HCEC 1CT (cell line): Measurements from ENCODE around the gene GAS2.
"Not testable (repeated sequence)": the region's sequence is repeated elsewhere in the genome, so short reads cannot be mapped to it uniquely, and the experiment has no call there.

Experiments used
- DNase-seq: peaks from one replicate; pipeline ENCODE4 v3.0.0-alpha.2; 2017

GAS2 gene

DNA sequence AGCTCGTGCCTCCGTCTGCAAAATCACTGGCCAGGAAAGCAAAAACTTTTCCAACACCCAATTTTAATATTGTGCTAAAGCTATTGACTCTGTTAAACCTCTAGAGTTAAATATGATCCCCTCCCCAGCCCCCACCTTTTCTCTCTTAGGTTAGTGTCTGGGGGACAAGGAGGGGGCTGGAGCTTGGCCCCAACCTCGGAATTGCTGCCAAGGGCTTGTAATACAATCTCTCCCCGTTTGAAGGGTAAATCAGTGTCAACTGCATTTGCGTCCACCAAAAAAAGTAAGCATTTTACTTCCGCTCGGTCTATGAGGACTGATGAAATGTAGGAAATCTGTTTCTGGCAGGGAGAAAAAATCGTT is at the start of gene GAS2:
TSS of gene GAS2 (plus strand) at position 287 of the 363 bp plus-strand sequence. CDS start 8,259 bp downstream, outside the sequence.
- no peak for DNase-seq

DNA sequence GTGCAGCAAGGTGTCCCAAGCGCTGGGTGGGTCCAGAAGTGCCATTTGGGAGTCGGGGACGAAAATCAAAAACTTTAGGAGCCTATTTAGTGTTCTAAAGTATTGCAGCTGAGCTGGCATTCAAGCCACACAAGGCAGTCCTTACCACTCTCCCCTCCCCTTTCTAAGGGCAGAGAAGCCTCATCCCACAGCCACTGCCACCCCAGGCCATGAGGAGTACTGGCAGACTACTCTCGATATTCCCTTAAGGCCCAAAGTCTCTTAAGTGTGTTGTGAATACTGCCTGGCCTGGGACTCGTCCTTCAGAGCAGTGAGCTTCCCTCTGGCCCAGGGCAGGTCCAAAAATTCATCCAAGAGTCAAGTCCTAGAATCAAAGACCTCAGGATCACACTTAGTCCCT is 48.5 kb upstream of the GAS2 start:
- no peak for DNase-seq

DNA sequence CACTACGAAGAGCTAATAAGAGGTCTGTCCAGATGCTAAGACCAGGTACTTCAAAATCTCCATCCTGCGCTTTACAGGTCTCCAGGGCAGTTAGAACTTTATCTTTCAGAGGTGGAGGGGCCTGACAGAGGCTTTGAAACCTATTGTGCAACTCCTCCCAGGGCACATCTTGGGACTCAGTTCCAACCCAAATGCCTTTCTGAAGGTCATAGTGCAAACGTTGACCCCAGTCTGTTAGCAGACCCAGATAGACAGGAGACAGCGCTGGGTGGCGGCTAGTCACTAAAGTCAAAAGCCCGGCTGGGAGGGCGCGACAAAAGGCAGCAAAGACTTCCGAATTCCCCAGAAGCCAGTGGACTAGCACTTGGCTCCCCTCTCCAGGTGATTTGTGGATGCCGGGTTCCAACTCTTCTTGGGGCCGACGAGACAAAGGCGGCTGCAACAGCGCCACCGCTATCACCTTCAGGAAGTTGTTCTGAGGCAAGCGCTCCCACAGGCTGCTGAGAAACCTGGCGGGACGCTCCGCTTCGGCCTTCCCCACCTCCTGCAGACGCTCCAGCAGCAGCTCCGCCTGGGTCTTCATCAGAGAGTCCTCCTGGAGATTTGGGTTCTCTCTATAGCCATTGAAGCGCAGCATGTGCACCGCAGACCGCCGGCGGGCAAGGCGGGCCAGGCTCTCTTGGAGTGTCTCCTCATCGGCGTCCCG is 41.5 kb upstream of the GAS2 start:
- peak; percentile 59 for DNase-seq

DNA sequence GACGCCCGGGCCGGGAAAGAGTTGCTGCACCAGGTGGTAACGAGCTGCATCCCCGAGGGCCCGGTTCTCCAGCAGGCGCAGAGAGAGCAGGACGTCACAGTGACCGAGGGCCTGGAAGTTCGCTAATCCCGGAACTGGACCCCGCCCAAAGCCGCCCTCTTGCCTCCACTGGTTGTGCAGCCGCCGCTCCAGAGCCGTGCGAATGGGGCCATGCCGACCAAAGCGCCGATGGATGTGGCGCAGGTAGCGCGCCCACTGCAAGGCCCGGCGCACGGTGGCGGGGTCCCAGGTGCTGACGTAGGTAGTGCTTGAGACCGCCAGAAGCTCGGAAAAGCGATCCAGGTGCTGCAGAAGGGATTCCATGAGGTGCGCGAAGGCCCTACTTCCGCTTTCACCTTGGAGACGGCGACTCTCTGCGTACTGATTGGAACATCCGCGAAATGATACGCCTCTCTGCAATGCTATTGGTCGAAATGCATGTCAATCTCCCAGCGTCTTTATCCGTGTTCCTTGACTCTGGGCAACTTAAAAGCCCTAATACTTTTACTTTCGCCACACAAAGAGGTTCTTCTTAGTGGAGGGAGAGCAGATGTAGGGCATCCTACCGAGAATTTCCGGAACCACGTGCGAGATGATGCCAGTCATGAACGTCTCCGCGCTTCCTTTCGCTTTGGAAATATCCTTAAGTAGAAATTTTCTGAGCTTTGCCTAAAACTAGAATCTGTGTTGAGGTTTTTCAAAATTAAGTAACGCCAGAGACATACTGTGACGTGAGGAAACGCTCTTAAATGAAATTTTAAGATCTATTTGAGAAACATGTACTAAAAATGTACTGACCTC is 40.7 kb upstream of the GAS2 start, which contains the start of gene FANCF:
TSS of gene FANCF (minus strand) at position 376 of the 840 bp plus-strand sequence. CDS start at position 363, 13 bp downstream.
- peak; percentile 95 for DNase-seq

DNA sequence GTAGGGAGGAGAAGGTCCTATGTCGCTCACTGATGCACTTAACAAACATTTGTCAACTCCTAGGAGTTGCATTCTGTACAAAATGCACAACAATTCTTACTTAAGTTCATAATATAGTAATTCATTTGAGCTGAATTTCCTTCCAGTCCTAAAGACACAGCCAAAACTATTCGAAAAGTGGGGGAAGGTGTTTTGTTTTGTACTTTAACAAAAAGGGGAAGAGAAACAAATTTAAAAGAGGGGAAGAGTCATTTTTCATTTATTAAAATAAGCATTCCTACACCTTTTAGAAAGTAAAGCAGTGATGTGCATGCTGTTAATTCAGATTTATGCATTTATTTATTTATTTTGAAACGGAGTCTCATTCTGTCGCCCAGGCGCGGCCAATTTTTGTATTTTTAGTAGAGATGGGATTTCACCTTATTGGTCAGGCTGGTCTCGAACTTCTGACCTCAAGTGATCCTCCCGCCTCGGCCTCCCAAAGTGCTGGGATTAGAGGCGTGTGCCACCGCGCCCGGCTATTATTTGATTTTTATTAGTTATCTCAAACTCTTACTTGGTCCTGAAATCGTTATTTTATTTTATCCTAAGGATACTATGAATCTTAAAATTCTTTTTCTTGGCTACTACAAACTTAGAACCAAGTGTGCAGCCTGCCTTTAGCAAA is 39.7 kb upstream of the GAS2 start:
- no peak for DNase-seq

DNA sequence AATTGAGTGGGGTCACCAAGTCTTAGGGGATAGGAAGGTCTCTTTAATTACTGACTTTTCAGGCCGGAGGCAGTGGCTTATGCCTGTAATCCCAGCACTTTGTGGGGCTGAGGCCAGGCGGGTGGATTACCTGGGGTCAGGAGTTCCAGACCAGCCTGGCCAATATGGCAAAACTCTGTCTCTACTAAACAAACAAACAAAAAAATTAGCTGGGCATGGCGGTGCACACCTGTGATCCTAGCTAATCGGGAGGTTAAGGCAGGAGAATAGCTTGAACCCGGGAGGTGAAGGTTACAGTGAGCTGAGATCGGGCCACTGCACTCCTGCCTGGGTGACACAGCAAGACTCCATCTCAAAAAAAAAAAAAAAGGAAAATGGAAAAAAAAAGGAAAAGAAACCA is 39.0 kb upstream of the GAS2 start:
- DNase-seq = no peak

DNA sequence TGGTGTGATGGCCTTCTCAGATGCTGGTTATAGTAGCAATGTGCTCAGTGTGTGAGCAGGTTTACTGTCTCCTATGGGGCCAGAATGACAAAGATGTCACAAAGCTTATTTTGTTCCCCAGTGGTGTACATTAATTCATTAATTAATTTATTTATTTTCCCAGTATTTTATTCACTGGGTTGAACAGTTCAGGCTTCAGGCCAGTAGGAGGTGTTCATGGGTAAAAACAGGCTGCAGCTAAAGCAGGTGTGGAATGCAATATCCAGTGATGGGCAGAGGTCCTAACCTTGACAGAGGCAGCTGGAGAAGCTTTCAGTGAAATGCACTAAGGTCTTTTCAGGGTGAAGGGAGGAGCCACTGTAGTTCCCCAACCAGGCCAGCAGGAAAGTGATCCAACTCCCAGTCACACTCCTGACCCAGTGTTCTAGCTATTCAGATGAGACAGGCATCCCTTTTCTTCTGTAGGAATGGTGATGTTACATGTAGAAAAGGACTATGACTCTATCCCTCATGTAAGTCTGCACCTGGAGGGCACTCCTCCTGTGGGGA is 33.0 kb upstream of the GAS2 start:
- DNase-seq = no peak

DNA sequence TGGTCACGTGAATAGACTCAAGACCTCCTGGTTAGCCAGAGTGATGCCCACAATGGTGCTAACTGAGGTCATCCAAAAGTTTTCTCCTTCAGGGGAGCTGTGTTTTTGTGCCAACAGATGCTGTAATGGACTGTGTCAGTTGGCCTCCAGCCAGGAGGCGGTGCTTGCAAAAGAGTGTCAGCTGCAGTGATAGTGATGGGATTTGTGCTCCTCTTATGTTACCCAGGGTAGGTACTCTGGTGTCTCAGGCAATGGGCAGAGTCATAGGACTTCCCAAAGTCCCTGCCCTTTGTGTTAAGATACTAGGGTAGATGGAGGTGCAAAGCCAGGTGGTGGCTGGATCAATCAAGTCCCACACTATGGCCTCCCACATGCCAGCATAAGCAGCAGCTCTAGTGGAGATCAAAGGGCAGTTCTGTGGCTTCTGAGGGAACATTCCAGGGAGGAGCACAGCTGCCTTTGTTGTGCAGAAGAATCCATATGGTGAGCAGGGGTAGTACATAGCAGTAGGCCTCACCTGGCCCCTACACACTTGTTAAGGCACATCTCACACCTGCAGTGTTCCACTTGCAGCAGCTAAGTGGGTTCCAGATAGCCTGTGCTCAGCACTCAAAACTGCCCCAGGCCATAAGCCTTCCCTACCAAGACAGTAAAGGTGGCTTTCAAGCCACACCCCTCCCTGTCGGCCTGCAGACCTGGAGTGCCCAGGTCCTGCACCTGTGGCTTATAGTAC is 31.3 kb upstream of the GAS2 start:
- peak; percentile 55 for DNase-seq

DNA sequence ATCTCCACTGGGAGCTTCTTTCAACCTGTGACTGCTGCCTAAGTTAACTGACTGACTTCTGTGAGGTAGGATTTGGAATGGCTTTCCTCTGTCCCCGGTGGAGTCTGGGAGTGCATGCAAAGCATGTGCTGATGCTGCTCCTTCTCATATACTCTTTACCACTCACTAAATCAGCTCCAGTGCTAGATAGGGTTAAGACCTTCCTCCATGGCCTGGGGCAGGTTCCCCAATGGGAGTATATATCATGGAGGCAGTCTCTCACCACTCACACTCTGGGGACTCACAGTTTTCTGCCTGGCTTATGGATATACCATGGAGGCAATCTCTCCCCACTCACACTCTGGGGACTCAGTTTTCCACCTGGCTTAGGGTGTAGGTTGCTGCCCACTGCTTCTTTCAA is 30.7 kb upstream of the GAS2 start:
- no peak for DNase-seq

DNA sequence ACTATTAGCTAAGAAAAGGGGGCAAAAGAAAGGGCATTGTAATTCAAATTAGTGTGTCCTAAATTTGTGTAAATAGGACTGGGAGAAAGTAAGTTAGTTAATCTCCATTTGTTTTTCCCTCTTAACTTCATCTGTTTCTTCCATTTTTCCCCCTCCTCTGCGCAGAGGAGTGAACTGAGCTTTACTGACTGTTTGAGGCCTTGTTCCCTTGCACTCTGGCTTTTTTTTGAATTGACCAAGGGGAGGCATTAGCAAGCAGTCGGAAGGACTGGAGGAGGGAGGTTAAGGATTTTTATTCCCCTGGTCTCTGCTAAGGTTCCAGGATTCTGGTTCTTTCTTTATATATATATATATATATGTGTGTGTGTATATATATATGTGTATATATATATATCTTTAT is 25.5 kb upstream of the GAS2 start:
- DNase-seq = no peak

DNA sequence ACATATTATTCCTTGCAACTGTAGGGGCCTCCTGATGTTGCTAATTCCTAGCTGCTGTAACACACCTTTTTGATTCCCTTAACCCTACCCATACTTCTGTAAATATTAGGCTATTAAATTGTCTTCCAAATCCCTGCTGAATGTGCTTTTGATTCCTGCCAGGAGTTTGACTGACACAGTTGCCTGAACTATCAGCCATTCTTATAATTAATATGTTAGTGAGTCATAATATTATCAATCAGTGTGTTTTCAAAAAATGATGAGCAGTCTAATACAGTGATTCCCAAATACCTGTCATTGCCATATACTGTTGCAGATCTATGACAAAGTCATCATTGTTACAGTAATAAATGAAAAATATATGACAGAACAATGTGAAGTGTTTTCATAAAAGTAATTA is 24.9 kb upstream of the GAS2 start:
- no peak for DNase-seq

DNA sequence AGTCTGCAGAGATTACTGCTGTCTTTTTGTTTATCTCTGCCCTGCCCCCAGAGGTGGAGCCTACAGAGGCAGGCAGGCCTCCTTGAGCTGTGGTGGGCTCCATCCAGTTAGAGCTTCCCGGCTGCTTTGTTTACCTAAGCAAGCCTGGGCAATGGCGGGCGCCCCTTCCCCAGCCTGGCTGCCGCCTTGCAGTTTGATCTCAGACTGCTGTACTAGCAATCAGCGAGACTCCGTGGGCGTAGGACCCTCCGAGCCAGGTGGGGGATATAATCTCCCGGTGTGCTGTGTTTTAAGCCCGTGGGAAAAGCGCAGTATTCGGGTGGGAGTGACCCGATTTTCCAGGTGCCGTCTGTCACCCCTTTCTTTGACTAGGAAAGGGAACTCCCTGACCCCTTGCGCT is 14.1 kb upstream of the GAS2 start:
- DNase-seq = not testable (repeated sequence)

DNA sequence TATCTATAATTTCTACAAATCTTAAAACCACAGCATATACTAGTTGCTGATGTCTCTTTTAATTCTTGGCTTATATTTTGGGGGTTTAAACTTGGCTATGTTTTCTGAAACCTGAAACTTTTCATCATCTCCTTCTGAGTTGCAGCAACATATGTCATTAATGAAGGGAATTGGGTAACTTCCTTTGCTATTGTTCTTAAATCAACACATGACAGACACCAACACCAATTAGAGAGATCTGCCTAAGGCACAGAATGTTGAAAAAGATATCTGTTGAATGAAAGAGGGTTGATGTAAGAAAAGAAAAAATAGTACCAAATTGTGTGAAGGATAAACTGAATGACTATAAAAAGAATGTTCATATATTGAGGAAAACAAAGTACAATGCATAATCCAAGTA is 10.3 kb upstream of the GAS2 start:
- DNase-seq = no peak

DNA sequence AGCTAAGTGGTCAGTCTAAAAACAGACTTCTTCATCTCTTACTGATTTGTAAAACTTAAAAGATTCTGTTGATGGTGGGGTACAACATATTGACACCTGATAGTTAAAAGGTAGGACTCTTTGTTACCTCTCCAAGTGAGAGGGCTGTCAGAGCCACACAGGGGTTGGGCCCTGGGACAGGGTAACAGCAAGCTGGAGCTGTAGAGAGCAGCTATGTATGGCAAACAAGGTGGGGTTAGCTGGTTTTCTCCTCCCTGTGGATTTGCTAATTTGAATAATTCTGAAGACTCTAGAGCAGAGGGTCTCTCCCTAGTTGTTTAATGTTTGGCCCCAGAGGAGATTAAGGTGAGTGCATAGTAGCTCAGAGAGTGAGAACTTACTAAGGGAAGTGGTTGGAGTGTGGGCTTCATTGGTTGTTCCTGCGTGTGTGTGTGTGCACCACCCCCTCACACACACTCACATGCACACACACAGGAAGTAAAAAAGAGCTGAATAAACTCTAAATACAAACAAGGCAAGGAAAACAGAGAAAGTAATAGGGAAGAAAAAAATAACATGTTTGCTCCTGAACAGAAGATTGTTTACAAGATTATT is 9.2 kb upstream of the GAS2 start:
- DNase-seq = no peak

DNA sequence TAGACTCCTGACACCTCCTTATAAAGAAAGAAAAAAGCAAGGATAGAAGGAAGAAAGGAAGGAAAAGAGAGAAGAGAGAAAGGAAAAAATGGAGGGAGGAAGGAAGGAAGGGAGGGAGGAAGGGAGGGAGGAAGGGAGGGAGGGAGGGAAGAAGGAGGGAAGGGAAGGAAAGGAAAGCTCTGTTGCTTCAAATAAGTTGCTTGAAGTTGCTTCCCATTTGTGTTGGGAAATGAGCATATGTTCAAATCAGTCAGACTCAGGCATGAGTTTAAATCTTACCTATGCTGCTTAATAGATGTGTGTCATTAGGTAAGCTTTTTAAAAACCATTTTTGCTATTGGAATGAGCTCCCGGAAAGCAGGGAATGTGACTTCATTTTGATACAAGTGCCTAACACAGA is 6.6 kb upstream of the GAS2 start:
- DNase-seq = no peak

DNA sequence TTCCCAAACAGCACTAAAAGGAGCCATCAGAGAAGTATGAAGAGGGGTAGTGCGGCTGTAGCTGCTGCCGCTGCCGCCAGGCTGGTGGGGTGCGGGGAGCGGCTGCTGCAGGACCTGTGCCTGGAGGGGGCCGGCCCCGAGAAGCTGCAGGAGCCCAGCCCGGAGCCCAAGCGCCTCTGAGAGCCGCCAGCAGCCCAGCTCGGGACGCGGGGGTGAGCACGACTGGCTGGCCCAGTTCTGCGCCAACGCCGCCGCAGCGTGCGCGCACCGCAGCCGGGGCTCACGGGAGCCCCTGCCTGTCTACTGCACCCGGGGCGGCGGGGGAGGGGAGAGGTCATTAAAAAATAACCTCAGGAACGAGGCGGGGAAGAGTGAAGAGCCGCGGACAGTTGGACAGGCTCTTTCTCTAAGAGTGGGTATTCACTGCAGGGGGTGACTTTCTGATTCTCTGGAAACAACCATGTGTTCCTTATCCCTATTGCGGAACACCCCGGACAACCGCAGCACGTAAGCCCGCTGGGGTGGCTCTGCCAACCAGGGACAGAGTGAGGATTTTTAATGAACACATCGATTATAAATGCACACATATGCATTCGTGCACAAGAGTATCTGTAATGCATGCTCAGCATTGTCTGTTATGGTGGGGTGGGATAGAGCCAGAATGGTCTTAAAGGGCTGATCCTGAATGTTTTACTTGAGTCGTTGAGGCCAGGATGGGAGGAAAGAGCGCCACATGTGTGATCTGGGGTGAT is 453 bp downstream of the GAS2 start:
- DNase-seq = no peak

DNA sequence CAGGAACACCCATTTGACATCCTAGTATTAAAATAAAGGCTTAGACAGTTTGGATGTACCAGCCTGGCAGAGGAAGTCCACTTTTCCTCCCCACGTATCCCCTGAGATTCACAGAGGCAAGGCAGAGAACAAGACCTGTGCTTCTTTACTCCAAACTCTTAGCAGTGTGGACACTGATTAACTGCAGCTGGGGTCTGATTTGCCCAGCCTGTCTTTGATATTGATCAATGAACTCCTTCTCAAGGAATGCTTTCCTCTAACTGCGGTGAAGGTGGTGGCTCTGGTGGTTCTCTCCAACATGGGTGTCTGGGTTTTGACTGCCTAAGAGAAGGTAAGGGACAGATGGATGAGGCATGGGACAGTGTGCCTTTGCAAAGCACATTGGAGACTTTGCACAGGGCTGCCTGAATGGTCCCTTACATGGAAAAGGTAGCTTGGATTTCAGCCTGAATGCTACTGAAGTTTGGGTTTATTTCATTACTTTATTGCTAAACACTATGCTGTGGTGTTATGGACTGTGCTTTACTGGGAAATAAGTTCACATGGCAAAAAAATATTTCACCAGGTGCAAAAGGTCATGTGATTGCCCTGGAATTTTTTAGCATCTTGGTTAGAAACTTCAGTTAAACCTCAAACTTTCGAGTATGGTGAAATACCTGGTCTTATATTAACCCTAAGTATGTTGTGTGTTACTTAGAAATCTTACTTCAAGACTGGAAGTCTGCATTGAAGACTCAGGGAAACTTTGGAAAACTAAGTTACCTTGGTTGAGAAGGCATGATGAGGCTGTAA is 1.8 kb downstream of the GAS2 start:
- no peak for DNase-seq

DNA sequence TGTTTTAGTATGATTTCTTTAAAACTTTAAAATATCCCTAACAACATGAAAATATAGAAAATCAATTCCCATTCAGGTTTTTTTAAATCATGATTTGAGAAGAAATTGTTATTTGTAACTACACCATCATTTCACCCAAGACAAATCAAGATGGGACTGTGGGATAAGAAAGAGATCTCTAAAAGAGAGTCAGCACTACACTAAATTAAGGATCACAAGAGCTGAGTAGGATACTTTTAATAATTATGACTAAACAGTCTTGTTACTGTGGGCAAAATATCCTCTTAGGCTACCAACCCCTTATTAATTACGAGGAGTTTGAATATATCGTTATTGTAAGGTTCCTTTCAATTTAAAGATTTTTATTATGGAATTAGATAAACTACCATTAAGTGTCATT is 3.0 kb downstream of the GAS2 start:
- no peak for DNase-seq

DNA sequence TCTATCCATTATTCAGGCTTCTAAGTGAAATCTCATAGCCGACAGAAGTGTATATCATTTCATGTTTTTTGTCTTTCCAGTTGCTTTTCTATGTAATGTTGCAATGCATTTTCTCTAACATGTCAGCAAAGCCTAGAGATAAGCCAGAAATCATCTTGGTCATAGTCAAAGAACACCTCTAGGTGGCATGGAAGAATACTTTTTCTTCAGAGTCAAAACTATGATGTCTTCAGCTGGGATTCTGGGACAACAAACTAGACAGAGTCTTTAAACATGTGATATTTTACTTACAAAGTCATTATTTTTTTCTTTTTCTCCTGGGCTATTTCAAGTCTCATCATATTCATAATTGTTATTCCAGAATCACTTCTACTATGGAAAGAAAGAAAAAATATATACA is 4.4 kb downstream of the GAS2 start:
- no peak for DNase-seq

DNA sequence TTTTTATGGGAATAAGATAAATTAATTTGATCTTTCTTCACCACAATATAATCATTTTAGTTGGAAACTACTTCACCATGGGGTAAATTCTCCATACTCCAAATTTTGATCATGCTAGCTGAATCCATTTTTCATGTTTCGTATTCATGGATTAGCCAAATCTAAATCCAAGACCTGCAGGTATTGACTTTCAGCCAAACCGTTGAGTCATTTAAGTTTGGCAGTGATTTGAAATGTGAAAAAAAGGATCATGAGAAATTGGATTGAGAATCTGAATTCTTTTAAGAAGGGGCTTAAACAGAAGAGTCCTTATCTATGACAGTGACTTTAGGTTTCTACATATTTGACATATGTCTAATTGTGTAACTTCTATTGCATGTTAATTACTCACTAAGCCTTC is 5.3 kb downstream of the GAS2 start:
- no peak for DNase-seq
